B cell (primary cell): ENCODE results near the gene ACY1. TPM values are rescaled to one million over a fixed set of nuclear protein-coding genes. Genes with fewer than 3 reads are reported as not detected.

Source experiments
- ATAC-seq: fragments of 200-7000 bp; cut with Tn5 transposase; one replicate; pipeline ENCODE4 v1.10.0; 2021; ENCODE audit warnings: low read depth, mild to moderate bottlenecking, moderate number of reproducible peaks, moderate library complexity
- CTCF ChIA-PET: fragments of 350-600 bp; sonication (Branson Sonifier 250); formaldehyde crosslinking; loops from one replicate; lab custom pipeline; 2021; ENCODE audit warnings: antibody characterized with exemption, inconsistent platforms; lab: Charles Lee
- POLR2A ChIA-PET: fragments of 350-600 bp; sonication (Branson Sonifier 250); formaldehyde crosslinking; loops from one replicate; lab custom pipeline; 2021; ENCODE audit warnings: antibody characterized with exemption; lab: Charles Lee
- DNase-seq: peaks from one replicate; pipeline ENCODE4 v3.0.0; 2013
- H2AFZ ChIP-seq: 2 replicates; pipeline ENCODE4 v1.6.1; 2012; ENCODE audit warnings: mild to moderate bottlenecking, low read depth, low read length; ENCODE audit not compliant: insufficient read depth, poor library complexity, severe bottlenecking
- H3K27ac ChIP-seq, 2 donors: 1 replicate in 1 of 2; 2 replicates in 1 of 2; pipeline ENCODE4 v1.5.1; 2012 to 2013; ENCODE audit warnings: low read length in 2 of 2, mild to moderate bottlenecking in 2 of 2, moderate library complexity in 1 of 2
- H3K27me3 ChIP-seq, 4 experiments: fragments of 200-600 bp in 1 of 4; sonication (generic) in 1 of 4; replicated peaks in 1 of 4; 1 replicate in 2 of 4; 2 replicates in 2 of 4; pipeline versions ENCODE4 v1.6.1 to v1.7.0; 2013 to 2016; ENCODE audit warnings: low read length in 3 of 4, mild to moderate bottlenecking in 2 of 4, mixed read lengths in 1 of 4, moderate library complexity in 1 of 4; ENCODE audit not compliant: insufficient read depth in 4 of 4, control insufficient read depth in 3 of 4; ENCODE audit errors: control extremely low read depth in 1 of 4
- H3K36me3 ChIP-seq, 2 experiments: replicated peaks in 1 of 2; 1 replicate in 1 of 2; 2 replicates in 1 of 2; pipeline versions ENCODE4 v1.6.1 to v1.7.1; 2013; ENCODE audit warnings: low read length in 1 of 2; ENCODE audit not compliant: insufficient read depth in 2 of 2, control insufficient read depth in 1 of 2; ENCODE audit errors: control extremely low read depth in 1 of 2, extremely low read depth in 1 of 2
- H3K4me1 ChIP-seq, 2 donors: fragments of 200-600 bp in 1 of 2; sonication (generic) in 1 of 2; 1 replicate in 1 of 2; 2 replicates in 1 of 2; pipeline versions ENCODE4 v1.5.1 to v1.6.1; 2013 to 2017; ENCODE audit warnings: low read length in 2 of 2; ENCODE audit not compliant: control insufficient read depth in 2 of 2, insufficient read depth in 2 of 2
- H3K4me2 ChIP-seq: replicated peaks from 2 replicates; pipeline ENCODE3; 2012; ENCODE audit warnings: mild to moderate bottlenecking, low read depth, low read length; ENCODE audit not compliant: poor library complexity, severe bottlenecking
- H3K4me3 ChIP-seq, 5 experiments: fragments of 200-600 bp in 1 of 5; sonication (generic) in 1 of 5; 1 replicate in 3 of 5; 2 replicates in 2 of 5; pipeline versions ENCODE4 v1.5.1 to v1.7.0; 2011 to 2016; ENCODE audit warnings: low read length in 4 of 5, mild to moderate bottlenecking in 4 of 5, low read depth in 2 of 5, control low read depth in 1 of 5, moderate library complexity in 1 of 5; ENCODE audit not compliant: insufficient read depth in 1 of 5; ENCODE audit errors: control extremely low read depth in 1 of 5, extremely low read depth in 1 of 5
- H3K79me2 ChIP-seq: fragments of 200-600 bp; sonication (generic); one replicate; pipeline ENCODE4 v1.6.0; 2016; ENCODE audit warnings: low read length; ENCODE audit not compliant: control insufficient read depth, insufficient read depth
- H3K9ac ChIP-seq: fragments of 200-600 bp; sonication (generic); 2 replicates; pipeline ENCODE4 v1.6.1; 2017; ENCODE audit warnings: mild to moderate bottlenecking, low read length, moderate library complexity
- H3K9me3 ChIP-seq, 3 donors: one replicate each; pipeline versions ENCODE4 v1.6.1 to v1.7.1; 2013; ENCODE audit warnings: low read length in 2 of 3; ENCODE audit not compliant: control insufficient read depth in 2 of 3, insufficient read depth in 1 of 3; ENCODE audit errors: control extremely low read depth in 1 of 3
- H4K20me1 ChIP-seq: 2 replicates; pipeline ENCODE4 v1.6.0; 2012; ENCODE audit warnings: mild to moderate bottlenecking, low read length; ENCODE audit not compliant: insufficient read depth, control insufficient read depth, poor library complexity, severe bottlenecking
- H3K27ac Mint-ChIP-seq: one replicate; pipeline ENCODE4 v1.8.0; 2021; ENCODE audit warnings: mixed read lengths
- H3K27me3 Mint-ChIP-seq: one replicate; pipeline ENCODE4 v1.8.0; 2021; ENCODE audit warnings: mixed read lengths
- H3K4me1 Mint-ChIP-seq: one replicate; pipeline ENCODE4 v1.8.0; 2021; ENCODE audit warnings: mixed read lengths
- H3K4me3 Mint-ChIP-seq: one replicate; pipeline ENCODE4 v1.8.0; 2021; ENCODE audit warnings: mixed read lengths
- H3K9me3 Mint-ChIP-seq: one replicate; pipeline ENCODE4 v1.8.0; 2022; ENCODE audit warnings: mixed read lengths; ENCODE audit not compliant: insufficient read depth
- EZH2 ChIP-seq: IDR thresholded peaks from 2 replicates; pipeline ENCODE4 v1.6.1; 2012; ENCODE audit warnings: borderline replicate concordance, low read depth, mild to moderate bottlenecking, moderate library complexity, low read length; ENCODE audit not compliant: insufficient read depth, poor library complexity, severe bottlenecking
- WGBS: methylation state at CpG from one replicate; pipeline ENCODE4 v1.1.5; 2013; ENCODE audit warnings: missing lambda C conversion rate; ENCODE audit not compliant: insufficient coverage; 5-methylcytosine and 5-hydroxymethylcytosine counted together
- intact Hi-C: fragments of 100-400 bp; cut with micrococcal nuclease; formaldehyde crosslinking; loops from one replicate; pipeline ENCODE4 v1.10.0; 2022
- polyA plus RNA-seq: library from polyadenylated mRNA; depleted of rRNA; stranded (reverse); fragments of >200 nt; gene quantifications from 2 replicates; pipeline ENCODE4 v1.2.3, GENCODE V29; 2012
- total RNA-seq, 2 donors: library from RNA; stranded (reverse); fragments of 120-200 nt in 1 of 2; gene quantifications; 1 replicate in 1 of 2; 2 replicates in 1 of 2; pipeline versions ENCODE4 v1.2.3 to v1.2.4, GENCODE V29; 2013 to 2022
- TF ChIP-seq, protein P1 (sequence below): fragments of 200-600 bp; IDR thresholded peaks from one replicate; pipeline ENCODE4 v1.8.0; 2022; ENCODE audit warnings: antibody characterized with exemption, mild to moderate bottlenecking

ACY1 gene
- total and polyA plus RNA-seq, 2 donors (not counting 1 experiment from before 2014, with no cell fraction given), result 14.6 to 26.2 TPM

DNA sequence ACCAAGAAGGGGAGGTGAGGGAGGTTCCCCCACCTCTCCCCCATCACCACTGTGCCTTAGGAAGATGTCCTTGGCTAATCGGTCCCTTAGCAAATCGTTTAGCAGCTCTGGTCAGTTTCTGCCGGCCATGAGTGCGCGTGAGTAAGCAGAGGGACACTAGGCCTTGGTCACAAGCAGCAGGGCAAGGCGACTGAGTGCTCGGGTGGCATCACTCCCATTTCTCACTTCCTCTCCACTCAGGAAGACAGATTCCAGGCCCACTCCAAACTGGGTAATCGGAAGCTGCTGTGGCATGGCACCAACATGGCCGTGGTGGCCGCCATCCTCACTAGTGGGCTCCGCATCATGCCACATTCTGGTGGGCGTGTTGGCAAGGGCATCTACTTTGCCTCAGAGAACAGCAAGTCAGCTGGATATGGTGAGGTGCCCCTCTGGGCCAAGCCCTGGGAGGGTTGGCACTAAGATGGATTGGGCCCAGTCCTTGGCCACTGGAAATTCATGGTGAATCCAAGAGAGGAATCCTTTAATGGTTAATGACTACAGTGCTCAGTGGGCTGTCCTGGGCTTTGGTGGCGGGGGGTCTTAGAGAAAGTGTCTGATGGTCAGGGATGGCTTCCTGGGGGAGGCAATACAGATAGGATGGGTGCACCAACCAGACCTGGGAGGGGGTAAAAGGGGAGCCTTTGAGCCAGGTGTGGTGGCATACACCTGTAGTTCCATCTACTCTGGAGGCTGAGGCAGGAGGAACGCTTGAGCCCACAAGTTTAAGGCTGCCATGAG lies 37.2 kb upstream of the ACY1 start:
- Mint-ChIP-seq H3K4me3 (no peak overlapping the region), H3K4me1 (peaks cover 17% of the 10 kb centered on the region), H3K27ac (no peak overlapping the region), H3K9me3 (no peaks in the 10 kb centered on the region), H3K27me3 (no peaks in the 10 kb centered on the region)
- peaks cover 6% of the 10 kb centered on the region for H3K79me2 ChIP-seq
- CTCF ChIA-PET, result interaction anchor here (0.6 kb wide), 1 partner anchor 50 kb away, joined by 4 read pairs; the partner anchor contains the start of gene RPL29
- no peak overlapping the region for H2AFZ ChIP-seq
- no peak overlapping the region for H3K27ac ChIP-seq
- POLR2A ChIA-PET, result no interaction called here
- peaks cover 14 to 19% of the 10 kb centered on the region in 2 donors for H3K4me1 ChIP-seq
- no peaks in the 10 kb centered on the region for H4K20me1 ChIP-seq
- H3K9me3 ChIP-seq, result no peaks in the 10 kb centered on the region
- no peak for DNase-seq
- intact Hi-C loops, result no loop called here
- ATAC-seq, result no peak
- no peaks in the 10 kb centered on the region for H3K36me3 ChIP-seq
- H3K4me2 ChIP-seq, result no peak overlapping the region
- WGBS, result over 99% methylated on average over 12 of the region's 14 CpGs
- H3K27me3 ChIP-seq, result no peaks in the 10 kb centered on the region
- H3K4me3 ChIP-seq, result no peak overlapping the region
- no peak for TF ChIP-seq EZH2
- TF ChIP-seq, protein P1, sequence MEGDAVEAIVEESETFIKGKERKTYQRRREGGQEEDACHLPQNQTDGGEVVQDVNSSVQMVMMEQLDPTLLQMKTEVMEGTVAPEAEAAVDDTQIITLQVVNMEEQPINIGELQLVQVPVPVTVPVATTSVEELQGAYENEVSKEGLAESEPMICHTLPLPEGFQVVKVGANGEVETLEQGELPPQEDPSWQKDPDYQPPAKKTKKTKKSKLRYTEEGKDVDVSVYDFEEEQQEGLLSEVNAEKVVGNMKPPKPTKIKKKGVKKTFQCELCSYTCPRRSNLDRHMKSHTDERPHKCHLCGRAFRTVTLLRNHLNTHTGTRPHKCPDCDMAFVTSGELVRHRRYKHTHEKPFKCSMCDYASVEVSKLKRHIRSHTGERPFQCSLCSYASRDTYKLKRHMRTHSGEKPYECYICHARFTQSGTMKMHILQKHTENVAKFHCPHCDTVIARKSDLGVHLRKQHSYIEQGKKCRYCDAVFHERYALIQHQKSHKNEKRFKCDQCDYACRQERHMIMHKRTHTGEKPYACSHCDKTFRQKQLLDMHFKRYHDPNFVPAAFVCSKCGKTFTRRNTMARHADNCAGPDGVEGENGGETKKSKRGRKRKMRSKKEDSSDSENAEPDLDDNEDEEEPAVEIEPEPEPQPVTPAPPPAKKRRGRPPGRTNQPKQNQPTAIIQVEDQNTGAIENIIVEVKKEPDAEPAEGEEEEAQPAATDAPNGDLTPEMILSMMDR, result no peak
- H3K9ac ChIP-seq, result no peak overlapping the region

DNA sequence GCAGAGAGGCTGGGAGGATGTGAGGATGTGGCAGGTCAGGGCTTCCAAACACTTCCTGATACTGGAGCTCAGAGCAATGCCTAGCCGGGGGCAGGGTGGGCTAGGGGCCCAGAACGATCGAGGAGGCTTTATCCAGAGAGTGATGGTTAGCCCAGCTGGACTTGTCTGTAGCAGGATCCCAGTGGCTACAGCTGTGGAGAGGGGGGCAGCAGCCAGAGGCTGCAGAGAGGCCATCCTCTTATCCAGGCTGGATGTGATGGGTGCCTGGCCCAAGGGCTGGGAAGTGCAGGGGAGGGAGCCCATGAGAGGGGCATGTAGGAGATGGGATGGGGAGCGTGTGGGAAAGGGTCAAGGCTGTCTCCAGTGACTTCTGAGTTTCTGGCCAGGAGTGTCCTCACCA lies 36.5 kb upstream of the ACY1 start:
- ATAC-seq (no peak), DNase-seq (no peak)
- Mint-ChIP-seq H3K27me3 (no peaks in the 10 kb centered on the region), H3K4me1 (peaks cover 13% of the 10 kb centered on the region), H3K9me3 (no peaks in the 10 kb centered on the region), H3K27ac (no peak overlapping the region), H3K4me3 (no peak overlapping the region)
- Histone ChIP-seq H3K27ac (no peak overlapping the region), H3K79me2 (no peaks in the 10 kb centered on the region), H3K4me1 (peaks cover 11 to 14% of the 10 kb centered on the region in 2 donors), H3K27me3 (no peaks in the 10 kb centered on the region), H4K20me1 (no peaks in the 10 kb centered on the region), H2AFZ (no peak overlapping the region), H3K4me2 (no peak overlapping the region), H3K9ac (no peak overlapping the region), H3K9me3 (no peaks in the 10 kb centered on the region), H3K4me3 (no peak overlapping the region), H3K36me3 (no peaks in the 10 kb centered on the region)
- TF ChIP-seq, protein P1, result no peak
- no peak for TF ChIP-seq EZH2
- POLR2A ChIA-PET, result no interaction called here
- intact Hi-C loops, result no loop called here
- WGBS, result 100% methylated on average over 3 of the region's 4 CpGs
- CTCF ChIA-PET, result no interaction called here
